Fibroblast of pulmonary artery (primary cell): ENCODE results near the gene TMEM127.

Experiments used
- DNase-seq: peaks from one replicate; pipeline ENCODE4 v3.0.0-alpha.2; 2010; ENCODE audit warnings: low read depth
- H3K4me3 ChIP-seq: replicated peaks from 2 replicates; pipeline ENCODE4 v1.5.1; 2011; ENCODE audit warnings: low read depth, mild to moderate bottlenecking, control low read depth, low read length, moderate library complexity
- CTCF ChIP-seq: IDR thresholded peaks from 2 replicates; pipeline ENCODE4 v1.5.1; 2011; ENCODE audit warnings: mild to moderate bottlenecking, control low read depth, low read length, inconsistent platforms; ENCODE audit errors: missing control alignments

TMEM127 gene

GRCh38 chr2:96265840-96266679 lies at the start of gene TMEM127, which contains the start of gene CIAO1:
TSS of gene TMEM127 (minus strand) at chr2:96265997. CDS start at chr2:96265381, 616 bp downstream.
TSS of gene CIAO1 (plus strand) at chr2:96266225. CDS start at chr2:96266351, 126 bp downstream.
- H3K4me3 ChIP-seq = peak within 1 kb of the TSS; percentile 79
- peak; percentile 38 for TF ChIP-seq CTCF
- peak; percentile 98 for DNase-seq

GRCh38 chr2:96315005-96315399 lies 49.2 kb upstream of the TMEM127 start:
- H3K4me3 ChIP-seq = no peak overlapping the region
- no peak for DNase-seq
- no peak for TF ChIP-seq CTCF

- no peak for TF ChIP-seq CTCF
- DNase-seq = no peak
- no peak overlapping the region for H3K4me3 ChIP-seq
Measured at GRCh38 chr2:96308248-96308647, 42.5 kb upstream of the TMEM127 start.

GRCh38 chr2:96306370-96306769 lies 40.6 kb upstream of the TMEM127 start:
- DNase-seq = no peak
- TF ChIP-seq CTCF = no peak
- peak overlapping the region; percentile 100 for H3K4me3 ChIP-seq

GRCh38 chr2:96305979-96306308 lies 40.1 kb upstream of the TMEM127 start:
- DNase-seq = no peak
- peak overlapping the region; percentile 100 for H3K4me3 ChIP-seq

GRCh38 chr2:96305091-96305978 lies 39.5 kb upstream of the TMEM127 start, which contains the start of gene SNRNP200:
TSS of gene SNRNP200 (minus strand) at chr2:96305546. CDS start at chr2:96305437, 109 bp downstream.
- DNase-seq = peak; percentile 80
- H3K4me3 ChIP-seq = peak within 1 kb of the TSS; percentile 100
- no peak for TF ChIP-seq CTCF

More at GRCh38 chr2:96305979-96306308, 40.1 kb upstream of the TMEM127 start:
- TF ChIP-seq CTCF = no peak
